Germinal center (tissue), 1 donor: ENCODE data around the gene TNXB.
"Not testable (repeated sequence)": the region's sequence is repeated elsewhere in the genome, so short reads cannot be mapped to it uniquely, and the experiment has no call there.

ENCODE experiments used
- DNase-seq: peaks from one replicate; pipeline ENCODE4 v3.0.0; 2012; ENCODE audit warnings: mixed read lengths, low spot score

TNXB gene

DNA sequence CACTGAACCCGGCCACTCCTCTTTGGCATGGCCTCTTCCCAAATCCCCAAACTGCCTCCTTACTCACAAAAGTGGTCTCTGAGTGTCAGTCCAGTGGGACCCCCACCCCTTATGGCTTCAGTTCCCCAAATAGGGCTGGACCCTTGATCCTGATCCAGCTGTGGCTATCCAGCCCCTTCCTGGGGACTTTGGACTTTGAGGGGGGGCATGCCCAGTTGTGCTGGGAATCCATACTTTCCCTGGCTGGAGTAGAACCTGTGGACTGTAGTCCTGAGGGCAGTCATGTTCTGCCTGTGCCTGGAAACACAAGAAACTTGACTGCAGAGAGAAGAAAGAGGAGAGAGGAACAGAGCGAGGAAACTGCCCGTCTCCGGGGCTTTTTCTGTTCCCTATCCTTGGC, 104.7 kb downstream of the TNXB start:
- DNase-seq = not testable (repeated sequence)

DNA sequence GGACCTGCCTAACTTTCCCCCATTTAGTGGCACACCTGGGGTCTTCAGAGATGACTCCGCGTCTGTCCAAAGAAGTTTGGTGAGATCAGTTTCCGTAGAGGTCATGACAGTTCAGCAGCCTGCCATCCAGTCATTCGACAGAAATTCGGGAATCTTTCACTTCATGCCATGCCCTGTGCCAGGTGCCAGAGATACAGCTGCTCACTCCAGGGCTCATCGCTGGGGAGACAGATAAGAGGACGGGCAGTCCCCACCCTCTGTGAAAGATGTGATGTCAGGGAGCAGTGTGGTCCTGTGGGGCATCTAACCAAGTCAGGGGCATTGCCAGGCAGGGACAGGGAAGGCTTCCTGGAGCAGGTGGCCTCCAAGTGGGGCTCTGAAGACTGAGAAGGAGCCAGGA, 105.8 kb downstream of the TNXB start:
- not testable (repeated sequence) for DNase-seq

DNA sequence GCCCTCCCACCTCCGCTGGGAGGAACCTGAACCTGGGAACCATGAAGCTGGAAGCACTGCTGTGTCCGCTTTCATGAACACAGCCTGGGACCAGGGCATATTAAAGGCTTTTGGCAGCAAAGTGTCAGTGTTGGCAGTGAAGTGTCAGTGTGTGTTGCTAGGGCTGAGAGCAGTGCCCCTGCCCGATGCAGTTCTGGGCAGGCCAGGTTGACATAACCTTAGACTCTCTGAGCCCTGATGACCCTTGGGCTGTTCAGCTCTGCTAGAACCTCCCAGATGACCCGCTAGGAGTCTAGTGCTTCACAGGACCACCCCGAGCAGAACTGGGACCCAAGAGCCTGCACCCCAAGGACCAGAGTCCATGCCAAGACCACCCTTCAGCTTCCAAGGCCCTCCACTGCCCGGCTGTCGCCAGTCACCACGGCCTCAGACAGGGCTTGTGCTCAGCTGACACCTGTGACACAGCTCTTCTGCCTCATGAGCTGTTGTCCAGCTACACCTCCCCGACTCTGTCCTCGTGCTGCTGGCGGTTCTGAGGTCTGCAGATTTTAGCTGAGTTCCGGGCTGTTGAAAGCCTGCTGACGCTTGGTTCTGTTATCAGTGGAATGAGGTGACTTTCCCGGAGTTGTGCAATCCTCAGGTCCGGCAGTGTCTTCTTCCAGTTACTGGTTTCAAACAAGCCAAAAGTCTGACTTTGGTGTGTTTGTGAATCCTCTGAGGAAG, 106.4 kb downstream of the TNXB start:
- DNase-seq = not testable (repeated sequence)

DNA sequence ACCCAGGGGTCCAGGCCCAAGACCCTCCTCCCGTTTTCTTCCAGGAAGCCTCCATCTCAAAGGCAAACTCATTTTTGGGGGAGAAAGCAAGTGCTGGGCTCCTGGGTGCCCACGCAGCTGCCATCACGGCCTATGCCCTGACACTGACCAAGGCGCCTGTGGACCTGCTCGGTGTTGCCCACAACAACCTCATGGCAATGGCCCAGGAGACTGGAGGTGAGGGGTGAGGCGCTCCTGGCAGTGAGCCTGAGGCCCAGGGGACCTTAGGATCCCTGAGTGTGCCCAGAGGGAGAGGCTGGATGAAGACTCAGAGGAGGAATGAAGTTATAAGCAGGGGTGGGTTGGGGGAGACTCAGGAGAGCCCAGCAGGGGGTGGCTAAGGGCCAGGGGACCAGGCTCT, 112.8 kb downstream of the TNXB start:
- not testable (repeated sequence) for DNase-seq

DNA sequence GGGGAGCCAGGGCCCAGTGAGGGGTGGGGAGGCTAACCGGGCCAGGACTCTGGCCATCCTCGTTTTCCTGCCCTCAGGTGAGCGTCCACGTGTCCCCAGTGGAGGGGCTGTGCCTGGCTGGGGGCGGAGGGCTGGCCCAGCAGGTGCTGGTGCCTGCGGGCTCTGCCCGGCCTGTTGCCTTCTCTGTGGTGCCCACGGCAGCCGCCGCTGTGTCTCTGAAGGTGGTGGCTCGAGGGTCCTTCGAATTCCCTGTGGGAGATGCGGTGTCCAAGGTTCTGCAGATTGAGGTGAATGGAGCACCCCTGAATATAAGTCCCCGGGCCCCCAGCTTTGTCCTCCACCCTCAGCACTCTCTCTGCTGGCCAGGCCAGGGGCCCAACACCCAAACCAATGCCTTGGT, 114.7 kb downstream of the TNXB start:
- not testable (repeated sequence) for DNase-seq
